Measurements from ENCODE around the gene CDK19.
A peak's percentile ranks its signal among the peaks of the same experiment; 100 is the strongest.

Gene CDK19

GRCh38 chr6:110799655-110800054 is 15.6 kb downstream of the CDK19 start:
- TF ChIP-seq ZFX (IDR thresholded peaks at IDR 0.05), result no peak
- TF ChIP-seq CTCF (conservative IDR thresholded peaks at IDR 0.05), result no peak
- no peak overlapping the region for H3K27ac ChIP-seq

- no peak overlapping the region for H3K27ac ChIP-seq
- TF ChIP-seq ZFX (IDR thresholded peaks at IDR 0.05) (no peak), CTCF (conservative IDR thresholded peaks at IDR 0.05) (no peak)
Measured at GRCh38 chr6:110799189-110799588, 16.1 kb downstream of the CDK19 start.

- no peak overlapping the region for H3K27ac ChIP-seq
- no peak for TF ChIP-seq CTCF (conservative IDR thresholded peaks at IDR 0.05)
- no peak for TF ChIP-seq ZFX (IDR thresholded peaks at IDR 0.05)
Measured at GRCh38 chr6:110795271-110795670, 20.0 kb downstream of the CDK19 start.

- no peak overlapping the region for H3K27ac ChIP-seq
- TF ChIP-seq ZFX (IDR thresholded peaks at IDR 0.05) (no peak), CTCF (conservative IDR thresholded peaks at IDR 0.05) (no peak)
Measured at GRCh38 chr6:110786696-110787095, 28.6 kb downstream of the CDK19 start.

GRCh38 chr6:110786271-110786670 is 29.0 kb downstream of the CDK19 start:
- no peak overlapping the region for H3K27ac ChIP-seq
- TF ChIP-seq ZFX (IDR thresholded peaks at IDR 0.05) (no peak), CTCF (conservative IDR thresholded peaks at IDR 0.05) (no peak)

- no peak for TF ChIP-seq CTCF (conservative IDR thresholded peaks at IDR 0.05)
- no peak for TF ChIP-seq ZFX (IDR thresholded peaks at IDR 0.05)
Measured at GRCh38 chr6:110784610-110784979, 30.7 kb downstream of the CDK19 start.

GRCh38 chr6:110781522-110782214 is 33.6 kb downstream of the CDK19 start:
- H3K27ac ChIP-seq, result peak overlapping the region; percentile 75
- TF ChIP-seq CTCF (conservative IDR thresholded peaks at IDR 0.05) (no peak), ZFX (IDR thresholded peaks at IDR 0.05) (no peak)

More at GRCh38 chr6:110784610-110784979, 30.7 kb downstream of the CDK19 start:
- H3K27ac ChIP-seq, result no peak overlapping the region

All from C4-2B (cell line).